A204.1 (cell line): ENCODE data around the gene DET1.

Experiments used
- FAIRE-seq: peaks from 2 replicates; lab custom pipeline; 2012; peaks lifted over from hg19 to GRCh38; lab: Jason Lieb, UNC

The DET1 gene

GRCh38 chr15:88465633-88466224 is 80.8 kb downstream of the DET1 start:
- FAIRE-seq, result no peak

GRCh38 chr15:88463870-88464532 is 82.5 kb downstream of the DET1 start:
- FAIRE-seq, result no peak
